ENCODE results near the gene CA12. TPM values are rescaled to one million over a fixed set of nuclear protein-coding genes. Genes with fewer than 3 reads are reported as not detected.

Gene CA12
- total RNA-seq, 6 donors from 2014 or later, result 2.2 to 14.6 (median 6.4) TPM

- DNase-seq, result no peak
- Histone ChIP-seq H3K4me3 (no peak overlapping the region), H3K9me3 (no peaks in the 10 kb centered on the region), H3K4me1 (no peaks in the 10 kb centered on the region), H3K27me3 (no peaks in the 10 kb centered on the region), H3K36me3 (no peaks in the 10 kb centered on the region), H3K27ac (no peak overlapping the region)
- 83 to 88% methylated on average over 10 of the region's 10 CpGs for WGBS, 2 donors
- TF ChIP-seq CTCF (IDR thresholded peaks at IDR 0.05) (no peak), EP300 (IDR thresholded peaks at IDR 0.05) (no peak), POLR2A (IDR thresholded peaks at IDR 0.05) (no peak), POLR2AphosphoS5 (IDR thresholded peaks at IDR 0.05) (no peak)
- no peak for ATAC-seq (ENCODE audit: low FRiP score in 2 of 2)
These were observed 50.7 kb downstream of the CA12 start for GRCh38 chr15:63330926-63331325.

- Histone ChIP-seq H3K4me1 (no peaks in the 10 kb centered on the region), H3K27me3 (no peaks in the 10 kb centered on the region), H3K9me3 (no peaks in the 10 kb centered on the region), H3K27ac (no peak overlapping the region), H3K4me3 (no peak overlapping the region), H3K36me3 (no peaks in the 10 kb centered on the region)
- DNase-seq (no peak), ATAC-seq (ENCODE audit: low FRiP score in 2 of 2) (no peak)
- TF ChIP-seq POLR2A (IDR thresholded peaks at IDR 0.05) (no peak), EP300 (IDR thresholded peaks at IDR 0.05) (no peak), POLR2AphosphoS5 (IDR thresholded peaks at IDR 0.05) (no peak), CTCF (IDR thresholded peaks at IDR 0.05) (no peak)
- whole genome bisulfite sequencing, 2 donors, result 77 to 94% methylated on average over 2 to 5 of the region's 5 CpGs
These were observed 51.9 kb downstream of the CA12 start for GRCh38 chr15:63329567-63330350.

GRCh38 chr15:63327648-63328421, 53.8 kb downstream of the CA12 start:
- DNase-seq (no peak), ATAC-seq (ENCODE audit: low FRiP score in 2 of 2) (no peak)
- 85 to 88% methylated on average over 12 of the region's 12 CpGs for WGBS, 2 donors
- no peaks in the 10 kb centered on the region for H3K4me1 ChIP-seq
- no peaks in the 10 kb centered on the region for H3K27me3 ChIP-seq
- no peaks in the 10 kb centered on the region for H3K9me3 ChIP-seq
- H3K27ac ChIP-seq, result no peak overlapping the region
- no peak overlapping the region for H3K4me3 ChIP-seq
- TF ChIP-seq POLR2AphosphoS5 (IDR thresholded peaks at IDR 0.05) (no peak), CTCF (IDR thresholded peaks at IDR 0.05) (no peak), POLR2A (IDR thresholded peaks at IDR 0.05) (no peak), EP300 (IDR thresholded peaks at IDR 0.05) (no peak)
- H3K36me3 ChIP-seq, result no peaks in the 10 kb centered on the region

- no peak overlapping the region for H3K4me3 ChIP-seq
- 82 to 90% methylated on average over 7 of the region's 7 CpGs for WGBS, 2 donors
These were observed 56.9 kb downstream of the CA12 start for GRCh38 chr15:63324770-63325169.

More at GRCh38 chr15:63324770-63325169, 56.9 kb downstream of the CA12 start:
- DNase-seq (no peak), ATAC-seq (ENCODE audit: low FRiP score in 2 of 2) (no peak)
- H3K36me3 ChIP-seq, result no peaks in the 10 kb centered on the region
- H3K9me3 ChIP-seq, result no peaks in the 10 kb centered on the region
- H3K27me3 ChIP-seq, result no peaks in the 10 kb centered on the region
- no peak for TF ChIP-seq POLR2A (IDR thresholded peaks at IDR 0.05)
- TF ChIP-seq POLR2AphosphoS5 (IDR thresholded peaks at IDR 0.05), result no peak
- TF ChIP-seq EP300 (IDR thresholded peaks at IDR 0.05), result no peak
- TF ChIP-seq CTCF (IDR thresholded peaks at IDR 0.05), result no peak
- H3K4me1 ChIP-seq, result no peaks in the 10 kb centered on the region
- no peak overlapping the region for H3K27ac ChIP-seq

Measured in upper lobe of left lung (tissue), 6 donors.